ENCODE measurements around the gene MCTS1. TPM values are rescaled to one million over a fixed set of nuclear protein-coding genes. Genes with fewer than 3 reads are reported as not detected.
"Not testable (repeated sequence)": the region's sequence is repeated elsewhere in the genome, so short reads cannot be mapped to it uniquely, and the experiment has no call there.

MCTS1 gene
- total and polyA plus RNA-seq, 2 donors (not counting 1 experiment from before 2014, with no cell fraction given) = 27.6 to 63.1 TPM

DNA sequence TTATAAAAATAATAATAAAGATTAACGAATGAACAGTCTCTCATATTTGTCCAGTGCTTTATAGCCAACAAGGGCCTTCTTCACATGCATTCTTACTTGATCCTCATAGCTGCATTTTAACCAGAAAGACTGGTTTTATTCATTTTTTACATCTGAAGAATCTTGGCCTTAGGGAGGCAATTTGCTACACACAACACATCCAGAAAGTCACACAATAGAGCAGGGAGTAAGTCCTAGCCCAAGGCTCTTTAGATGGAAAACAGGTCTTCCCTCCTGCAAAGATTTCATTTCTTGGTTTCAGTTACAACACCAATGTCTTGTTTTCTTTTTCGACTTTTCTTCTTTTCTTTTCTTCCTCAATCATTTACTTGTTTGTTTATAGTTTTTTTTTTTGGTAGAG is 39.0 kb downstream of the MCTS1 start:
- no peak for TF ChIP-seq EZH2 (IDR thresholded peaks at IDR 0.05; ENCODE audit: low read length, missing control alignments)
- TF ChIP-seq, protein P1, sequence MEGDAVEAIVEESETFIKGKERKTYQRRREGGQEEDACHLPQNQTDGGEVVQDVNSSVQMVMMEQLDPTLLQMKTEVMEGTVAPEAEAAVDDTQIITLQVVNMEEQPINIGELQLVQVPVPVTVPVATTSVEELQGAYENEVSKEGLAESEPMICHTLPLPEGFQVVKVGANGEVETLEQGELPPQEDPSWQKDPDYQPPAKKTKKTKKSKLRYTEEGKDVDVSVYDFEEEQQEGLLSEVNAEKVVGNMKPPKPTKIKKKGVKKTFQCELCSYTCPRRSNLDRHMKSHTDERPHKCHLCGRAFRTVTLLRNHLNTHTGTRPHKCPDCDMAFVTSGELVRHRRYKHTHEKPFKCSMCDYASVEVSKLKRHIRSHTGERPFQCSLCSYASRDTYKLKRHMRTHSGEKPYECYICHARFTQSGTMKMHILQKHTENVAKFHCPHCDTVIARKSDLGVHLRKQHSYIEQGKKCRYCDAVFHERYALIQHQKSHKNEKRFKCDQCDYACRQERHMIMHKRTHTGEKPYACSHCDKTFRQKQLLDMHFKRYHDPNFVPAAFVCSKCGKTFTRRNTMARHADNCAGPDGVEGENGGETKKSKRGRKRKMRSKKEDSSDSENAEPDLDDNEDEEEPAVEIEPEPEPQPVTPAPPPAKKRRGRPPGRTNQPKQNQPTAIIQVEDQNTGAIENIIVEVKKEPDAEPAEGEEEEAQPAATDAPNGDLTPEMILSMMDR (conservative IDR thresholded peaks at IDR 0.05 in 1 of 2, IDR thresholded peaks at IDR 0.05 in 1 of 2; ENCODE audit: low read depth in 1 of 2, low read length in 2 of 2) = no peak
- Histone ChIP-seq H3K79me2 (ENCODE audit: control insufficient read depth, insufficient read depth, low read length) (no peaks in the 10 kb centered on the region), H3K4me1 (ENCODE audit: control insufficient read depth, extremely low read depth, insufficient read depth, low read length) (no peaks in the 10 kb centered on the region), H3K4me3 (replicated peaks in 1 of 4; ENCODE audit: control extremely low read depth in 1 of 4, insufficient read depth in 1 of 4, low read depth in 3 of 4, low read length in 4 of 4) (no peak overlapping the region), H4K20me1 (ENCODE audit: control insufficient read depth, extremely low read depth, insufficient read depth, low read length) (no peaks in the 10 kb centered on the region), H3K9ac (ENCODE audit: insufficient read depth, low read length) (no peak overlapping the region), H3K27ac (ENCODE audit: insufficient read depth, low read length) (no peak overlapping the region), H3K9me3 (ENCODE audit: control insufficient read depth, insufficient read depth, low read depth, low read length) (no peaks in the 10 kb centered on the region), H3K36me3 (ENCODE audit: control insufficient read depth, insufficient read depth, low read length) (no peaks in the 10 kb centered on the region), H3K4me2 (ENCODE audit: extremely low read depth, insufficient read depth, low read length) (no peak overlapping the region), H3K27me3 (ENCODE audit: control insufficient read depth, insufficient read depth, low read length) (no peaks in the 10 kb centered on the region), H2AFZ (ENCODE audit: low read length) (no peak overlapping the region)
- no peak for DNase-seq (ENCODE audit: low read depth in 2 of 2)

DNA sequence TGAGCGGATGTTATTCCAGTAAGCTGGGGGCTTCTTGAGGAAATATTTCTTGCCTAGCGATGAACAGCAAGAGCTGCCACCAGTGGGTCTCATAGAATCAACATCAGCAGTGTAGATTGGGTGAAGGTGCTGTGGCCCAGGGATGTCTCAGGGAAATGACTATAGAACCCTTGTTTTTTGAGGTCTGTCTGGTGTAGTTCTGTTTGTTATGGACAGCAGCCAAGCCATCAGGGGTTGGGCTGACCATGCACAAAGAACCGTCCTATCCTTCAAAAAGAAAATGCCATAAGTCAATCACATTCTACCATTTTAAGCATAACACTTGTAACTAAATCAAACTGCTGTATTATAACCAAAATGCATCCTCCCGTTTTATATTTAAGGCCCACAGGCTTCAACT is 43.2 kb downstream of the MCTS1 start:
- TF ChIP-seq, protein P1 (conservative IDR thresholded peaks at IDR 0.05 in 1 of 2, IDR thresholded peaks at IDR 0.05 in 1 of 2; ENCODE audit: low read depth in 1 of 2, low read length in 2 of 2) = no peak
- no peak for TF ChIP-seq EZH2 (IDR thresholded peaks at IDR 0.05; ENCODE audit: low read length, missing control alignments)
- Histone ChIP-seq H3K4me1 (ENCODE audit: control insufficient read depth, extremely low read depth, insufficient read depth, low read length) (no peaks in the 10 kb centered on the region), H3K9me3 (ENCODE audit: control insufficient read depth, insufficient read depth, low read depth, low read length) (no peaks in the 10 kb centered on the region), H3K4me2 (ENCODE audit: extremely low read depth, insufficient read depth, low read length) (no peak overlapping the region), H3K4me3 (replicated peaks in 1 of 4; ENCODE audit: control extremely low read depth in 1 of 4, insufficient read depth in 1 of 4, low read depth in 3 of 4, low read length in 4 of 4) (no peak overlapping the region), H3K9ac (ENCODE audit: insufficient read depth, low read length) (no peak overlapping the region), H2AFZ (ENCODE audit: low read length) (no peak overlapping the region), H4K20me1 (ENCODE audit: control insufficient read depth, extremely low read depth, insufficient read depth, low read length) (no peaks in the 10 kb centered on the region), H3K36me3 (ENCODE audit: control insufficient read depth, insufficient read depth, low read length) (no peaks in the 10 kb centered on the region), H3K27ac (ENCODE audit: insufficient read depth, low read length) (no peak overlapping the region), H3K79me2 (ENCODE audit: control insufficient read depth, insufficient read depth, low read length) (no peaks in the 10 kb centered on the region), H3K27me3 (ENCODE audit: control insufficient read depth, insufficient read depth, low read length) (no peaks in the 10 kb centered on the region)
- DNase-seq (ENCODE audit: low read depth in 2 of 2) = peak in 1 of 2 donors; percentile 9

DNA sequence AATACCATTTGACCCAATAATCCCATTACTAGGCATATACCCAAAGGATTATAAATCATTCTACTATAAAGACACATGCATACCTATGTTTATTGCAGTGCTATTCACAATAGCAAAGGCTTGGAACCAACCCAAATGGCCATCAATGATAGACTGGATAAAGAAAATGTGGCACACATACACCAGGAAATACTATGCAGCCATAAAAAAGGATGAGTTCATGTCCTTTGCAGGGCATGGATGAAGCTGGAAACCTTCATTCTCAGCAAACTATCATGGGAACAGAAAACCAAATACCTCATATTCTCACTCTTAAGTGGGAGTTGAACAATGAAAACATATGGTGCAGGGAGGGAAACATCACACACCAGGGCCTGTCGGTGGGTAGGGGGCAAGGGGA is 48.4 kb downstream of the MCTS1 start:
- H4K20me1 ChIP-seq (ENCODE audit: control insufficient read depth, extremely low read depth, insufficient read depth, low read length); H3K27me3 ChIP-seq (ENCODE audit: control insufficient read depth, insufficient read depth, low read length); H3K4me3 ChIP-seq (replicated peaks in 1 of 4; ENCODE audit: control extremely low read depth in 1 of 4, insufficient read depth in 1 of 4, low read depth in 3 of 4, low read length in 4 of 4); H3K9me3 ChIP-seq (ENCODE audit: control insufficient read depth, insufficient read depth, low read depth, low read length); H2AFZ ChIP-seq (ENCODE audit: low read length); H3K9ac ChIP-seq (ENCODE audit: insufficient read depth, low read length); H3K79me2 ChIP-seq (ENCODE audit: control insufficient read depth, insufficient read depth, low read length); H3K4me2 ChIP-seq (ENCODE audit: extremely low read depth, insufficient read depth, low read length); H3K4me1 ChIP-seq (ENCODE audit: control insufficient read depth, extremely low read depth, insufficient read depth, low read length); H3K36me3 ChIP-seq (ENCODE audit: control insufficient read depth, insufficient read depth, low read length); DNase-seq (ENCODE audit: low read depth in 2 of 2); H3K27ac ChIP-seq (ENCODE audit: insufficient read depth, low read length): not testable (repeated sequence)

Measured in fibroblast of lung (primary cell).